GM19372 (cell line): Measurements from ENCODE around the gene SPIRE1.
"Not testable (repeated sequence)": the region's sequence is repeated elsewhere in the genome, so short reads cannot be mapped to it uniquely, and the experiment has no call there.

Experiments
- ATAC-seq: cut with Tn5 transposase; IDR thresholded peaks from one replicate; pipeline ENCODE4 v1.9.1; 2021; ENCODE audit warnings: mild to moderate bottlenecking, low read depth, moderate library complexity; ENCODE audit not compliant: unreplicated experiment

Gene SPIRE1

DNA sequence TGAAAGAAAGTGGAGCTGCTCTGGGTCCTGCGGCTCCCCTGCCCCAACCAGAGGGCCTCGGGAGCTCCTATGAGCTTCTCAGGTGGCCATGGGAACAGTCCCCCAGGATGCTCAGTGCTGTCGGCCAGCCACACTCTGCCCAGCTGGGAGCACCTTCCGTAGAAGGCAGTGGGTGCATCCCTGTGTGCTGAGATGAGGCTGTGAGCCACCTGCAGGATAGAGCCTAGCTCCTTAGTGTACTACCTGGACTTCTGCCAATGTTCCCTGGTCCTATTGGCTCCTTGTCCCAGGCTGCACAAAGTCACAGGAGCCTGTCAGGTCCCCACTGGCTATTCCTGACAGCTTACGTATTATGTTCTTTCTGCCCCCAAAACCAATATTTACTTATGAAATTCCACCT, 234.1 kb downstream of the SPIRE1 start:
- no peak for ATAC-seq

DNA sequence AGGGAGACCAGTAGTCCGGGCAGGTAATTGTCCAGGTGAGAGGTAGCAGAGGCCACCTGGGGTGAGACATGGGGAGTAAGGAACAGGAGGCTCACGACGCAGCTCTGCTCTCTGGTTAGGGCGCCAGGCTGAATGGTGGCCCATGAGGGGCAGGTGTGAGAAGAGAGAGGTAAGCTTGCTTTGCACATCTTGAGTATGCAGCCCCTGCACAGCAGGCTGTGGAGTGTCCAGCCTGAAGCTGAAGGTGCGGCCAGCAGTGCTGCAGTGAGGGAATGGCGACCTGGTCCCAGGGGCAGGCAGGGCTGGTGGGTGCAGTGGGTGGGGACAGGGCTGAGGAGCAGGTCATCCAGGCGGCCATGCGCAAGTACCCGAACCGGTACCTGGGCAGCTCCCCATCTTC, 234.5 kb downstream of the SPIRE1 start:
- ATAC-seq, result no peak

DNA sequence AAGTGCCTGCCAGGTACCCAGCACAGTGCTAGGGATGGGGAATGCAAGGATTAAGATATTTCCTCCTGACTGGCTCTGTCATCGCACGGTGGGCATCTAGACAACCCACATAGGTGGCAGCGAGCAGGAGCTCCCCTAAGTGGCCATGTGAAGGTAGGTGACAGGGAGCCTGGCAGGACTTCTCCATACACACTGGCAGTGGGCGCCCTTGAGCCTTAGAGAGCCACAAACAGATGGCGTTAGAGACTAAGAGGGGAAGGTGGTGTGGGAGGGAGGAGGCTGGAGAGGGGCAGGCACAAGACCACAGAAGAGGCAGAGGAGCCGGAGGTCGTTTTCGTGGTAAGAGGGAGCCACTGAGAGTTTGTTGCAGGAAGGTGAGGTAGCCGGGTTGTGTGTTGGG, 235.0 kb downstream of the SPIRE1 start:
- ATAC-seq, result no peak

- ATAC-seq, result no peak
Measured at GRCh38 chr18:12421732-12422131, 236.2 kb downstream of the SPIRE1 start.

DNA sequence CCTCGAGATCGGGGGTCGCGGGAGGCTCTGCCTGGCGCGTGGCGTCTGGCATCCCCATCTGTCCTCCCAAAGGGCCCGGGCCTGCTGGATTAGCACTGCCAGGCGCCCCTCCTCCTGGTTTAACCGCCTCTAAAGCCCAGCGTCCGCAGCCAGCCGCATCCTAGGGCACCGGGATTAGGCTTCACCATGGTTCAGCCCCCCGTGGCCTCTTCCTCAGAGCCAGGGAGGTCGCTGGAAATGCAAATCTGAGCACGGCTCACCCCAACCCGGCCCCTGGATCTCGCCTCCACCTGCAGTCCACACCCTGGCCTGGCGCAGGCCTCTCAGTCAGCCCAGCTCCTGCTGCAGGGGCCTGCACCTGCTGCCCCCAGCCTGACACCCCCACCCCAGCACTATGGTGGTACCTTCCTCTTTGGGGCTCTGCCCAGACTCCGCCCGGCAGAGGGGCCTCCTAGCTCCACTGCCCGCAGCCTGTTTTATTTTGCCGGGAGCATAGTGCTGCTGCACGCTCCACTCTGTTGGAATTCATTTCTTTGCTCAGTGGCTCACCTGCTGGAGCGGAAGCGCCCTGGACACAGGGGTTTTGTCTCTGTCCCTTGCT, 237.0 kb downstream of the SPIRE1 start:
- no peak for ATAC-seq

- ATAC-seq, result no peak
Measured at GRCh38 chr18:12417687-12418086, 240.2 kb downstream of the SPIRE1 start.

- ATAC-seq, result no peak
Measured at GRCh38 chr18:12416098-12416729, 241.7 kb downstream of the SPIRE1 start.

GRCh38 chr18:12411456-12411855, 246.5 kb downstream of the SPIRE1 start:
- no peak for ATAC-seq

- not testable (repeated sequence) for ATAC-seq
Measured at GRCh38 chr18:12410747-12411146, 247.2 kb downstream of the SPIRE1 start.

GRCh38 chr18:12410081-12410481, 247.8 kb downstream of the SPIRE1 start:
- ATAC-seq, result no peak

DNA sequence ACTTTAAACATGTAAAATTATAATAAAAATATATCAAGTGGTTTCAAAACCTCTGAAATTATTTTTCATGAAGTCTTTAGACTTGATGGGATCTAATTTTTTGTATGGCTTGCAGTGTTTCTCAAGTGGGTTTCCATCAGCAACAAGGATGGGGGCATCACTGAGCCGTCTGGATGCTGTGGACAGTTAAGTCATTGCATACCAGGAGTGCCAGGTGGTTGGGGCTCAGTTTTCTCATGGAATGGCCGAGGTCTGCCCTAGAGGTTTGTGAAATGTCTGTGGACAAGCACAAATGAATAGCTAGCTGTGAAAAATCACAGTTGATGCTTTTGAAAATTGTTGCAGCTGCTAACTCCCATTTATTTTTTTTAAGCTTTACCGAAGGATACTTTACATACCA, 248.4 kb downstream of the SPIRE1 start:
- ATAC-seq, result no peak

- ATAC-seq, result no peak
Measured at GRCh38 chr18:12408247-12408869, 249.5 kb downstream of the SPIRE1 start.

DNA sequence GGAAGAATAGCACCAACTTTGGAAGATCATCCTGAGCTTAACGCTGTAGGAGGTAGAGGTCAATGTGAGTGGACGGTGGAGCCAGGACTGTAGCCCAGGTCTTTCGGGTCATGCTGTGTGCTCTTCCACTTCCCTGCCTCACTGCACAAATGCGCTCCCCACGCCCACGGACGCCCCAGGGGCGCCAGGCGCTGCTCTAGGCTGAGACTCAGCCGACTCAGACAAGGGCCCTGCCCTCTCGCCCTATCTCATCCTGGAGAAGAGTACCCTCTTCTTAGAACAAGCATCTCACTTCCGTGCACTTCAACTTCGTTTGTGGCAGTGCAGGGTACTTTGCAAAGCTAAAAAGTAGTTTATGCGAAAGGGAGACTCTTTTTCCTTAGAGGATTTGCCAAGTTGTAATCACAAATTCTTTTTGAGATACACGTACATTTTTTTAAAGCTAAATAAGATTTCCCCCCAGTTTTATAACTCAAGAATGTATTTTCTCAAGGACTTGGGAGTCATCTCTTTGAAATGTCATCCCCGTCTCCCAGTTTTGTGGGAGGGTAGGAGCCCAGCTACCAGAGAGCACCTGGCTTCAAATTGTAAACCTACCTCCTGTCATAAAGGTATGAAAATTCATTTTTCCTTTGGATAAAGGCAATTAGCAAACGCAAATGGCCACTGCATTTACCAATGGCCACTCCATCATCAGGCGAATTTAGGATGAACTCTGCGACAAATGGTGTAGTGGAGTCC, 251.4 kb downstream of the SPIRE1 start:
- no peak for ATAC-seq

- no peak for ATAC-seq
Measured at GRCh38 chr18:12405066-12405465, 252.8 kb downstream of the SPIRE1 start.

DNA sequence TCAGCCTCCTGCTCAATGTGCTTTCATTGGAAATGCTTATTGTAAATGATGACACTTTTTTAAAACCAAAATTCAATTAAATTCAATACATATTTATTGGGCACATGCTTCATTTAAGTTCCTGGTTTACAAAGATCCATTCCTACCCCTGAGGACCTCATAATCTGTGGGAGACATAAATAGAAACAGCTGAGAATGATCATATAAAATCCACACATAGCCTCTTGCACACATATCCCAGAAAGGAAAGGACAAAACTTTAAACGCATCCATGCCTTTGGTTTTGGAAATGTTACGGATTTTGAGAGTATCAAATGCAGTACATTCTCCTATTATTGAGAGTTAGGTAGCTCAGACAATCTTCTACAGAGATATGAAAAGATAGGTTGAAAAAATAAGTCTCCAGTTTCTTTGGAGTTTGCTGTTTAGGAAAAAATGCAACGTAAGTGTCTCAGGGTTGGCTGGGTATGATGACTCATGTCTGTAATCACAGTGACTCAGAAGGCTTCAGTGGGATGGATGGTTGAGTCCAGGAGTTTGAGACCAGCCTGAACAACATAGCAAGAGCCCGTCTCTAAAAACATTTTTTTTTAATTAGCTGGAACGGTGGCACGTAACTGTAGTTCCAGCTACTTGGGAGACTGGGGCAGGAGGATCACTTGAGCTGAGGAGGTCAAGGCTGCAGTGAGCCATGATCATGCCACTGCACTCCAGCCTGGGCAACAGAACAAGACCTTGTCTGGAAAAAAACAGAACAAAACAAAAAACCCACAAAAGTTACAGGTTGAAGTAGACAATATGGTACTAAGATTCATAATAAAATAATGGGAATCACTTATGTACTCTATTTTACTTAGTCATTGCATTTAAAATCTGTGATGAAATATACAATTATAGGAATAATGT, 254.1 kb downstream of the SPIRE1 start:
- ATAC-seq, result no peak

GRCh38 chr18:12401881-12402280, 256.0 kb downstream of the SPIRE1 start:
- no peak for ATAC-seq

DNA sequence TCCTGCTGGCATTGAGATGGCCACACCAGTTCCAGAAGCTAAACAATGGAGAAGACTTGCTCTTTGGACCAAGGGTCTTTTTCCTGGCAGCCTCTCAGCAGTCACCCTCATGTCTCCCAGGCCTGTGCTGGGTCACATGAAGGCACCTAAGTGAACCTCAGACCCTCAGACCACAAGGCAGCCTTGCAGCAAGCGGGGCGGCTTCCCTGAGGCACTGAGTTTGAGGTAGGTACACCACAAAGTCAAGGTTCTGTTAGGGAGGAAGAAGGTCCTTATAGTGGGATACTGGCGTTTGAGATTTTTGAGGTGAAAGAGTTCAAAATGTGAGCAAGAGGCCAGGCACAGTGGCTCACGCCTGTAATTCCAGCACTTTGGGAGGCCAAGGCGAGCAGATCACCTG, 258.7 kb downstream of the SPIRE1 start:
- no peak for ATAC-seq

DNA sequence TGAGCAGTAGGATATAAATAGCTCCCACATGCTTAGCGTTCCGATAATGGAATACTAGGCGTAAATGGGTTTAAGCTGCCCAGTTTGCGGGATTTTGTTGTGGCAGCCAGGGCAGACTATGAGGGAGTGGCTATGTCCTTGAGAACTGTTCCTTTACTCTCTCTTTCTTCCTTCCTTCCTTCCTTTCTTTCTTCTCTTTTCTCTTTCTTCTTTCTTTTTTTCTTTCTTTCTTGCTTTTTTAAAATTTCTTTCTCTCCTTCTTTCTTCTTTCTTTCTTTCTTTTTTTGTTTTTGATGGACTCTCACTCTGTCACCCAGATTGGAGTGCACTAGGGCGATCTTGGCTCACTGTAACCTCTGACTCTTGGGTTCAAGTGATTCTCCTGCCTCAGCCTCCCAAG, 259.3 kb downstream of the SPIRE1 start:
- ATAC-seq, result no peak

DNA sequence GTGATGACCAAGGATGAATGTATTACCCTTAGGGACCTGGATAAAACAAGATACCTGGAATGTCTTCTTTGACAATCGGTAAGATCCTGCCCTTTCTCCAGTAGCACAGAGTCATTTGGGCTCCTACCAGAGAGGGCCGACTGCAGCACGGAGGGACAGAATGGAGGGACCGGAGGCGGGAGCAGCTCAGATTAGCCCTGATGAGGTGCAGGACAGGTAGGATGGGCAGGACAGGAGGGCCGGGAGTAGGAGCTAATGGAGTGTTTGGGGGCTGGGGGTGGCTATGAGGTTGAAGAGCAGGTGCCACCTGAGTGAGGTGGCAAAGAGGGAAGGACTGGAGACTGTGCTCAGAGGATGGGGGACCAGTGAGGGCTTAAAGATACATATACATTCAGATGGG, 260.1 kb downstream of the SPIRE1 start:
- ATAC-seq, result no peak

GRCh38 chr18:12397254-12397653, 260.7 kb downstream of the SPIRE1 start:
- no peak for ATAC-seq
